Thyroid gland (tissue), 4 donors: ENCODE measurements around the gene HOXD8. TPM values are rescaled to one million over a fixed set of nuclear protein-coding genes. Genes with fewer than 3 reads are reported as not detected.

ENCODE experiments used
- DNase-seq, 2 donors: peaks; one replicate each; pipeline ENCODE4 v3.0.0-alpha.2; 2019
- H3K27ac ChIP-seq, 3 donors: fragments of 200-600 bp; sonication (generic); 1 replicate in 2 of 3; 2 replicates in 1 of 3; pipeline ENCODE4 v1.5.1; 2016 to 2019; ENCODE audit warnings: mild to moderate bottlenecking in 1 of 3, moderate library complexity in 1 of 3
- H3K27me3 ChIP-seq: fragments of 200-600 bp; sonication (generic); one replicate; pipeline ENCODE4 v1.5.1; 2019
- H3K36me3 ChIP-seq, 2 donors: fragments of 200-600 bp; sonication (generic); one replicate each; pipeline ENCODE4 v1.5.1; 2016 to 2019
- H3K4me1 ChIP-seq, 2 donors: fragments of 200-600 bp; sonication (generic); one replicate each; pipeline ENCODE4 v1.5.1; 2017 to 2019
- H3K4me3 ChIP-seq, 3 donors: fragments of 200-600 bp; sonication (generic); replicated peaks in 1 of 3; 1 replicate in 2 of 3; 2 replicates in 1 of 3; pipeline ENCODE4 v1.5.1; 2016; ENCODE audit warnings: mild to moderate bottlenecking in 1 of 3
- H3K9me3 ChIP-seq: fragments of 200-600 bp; sonication (generic); one replicate; pipeline ENCODE4 v1.5.1; 2017
- CTCF ChIP-seq, 6 experiments: fragments of 200-600 bp in 3 of 6; fragments of 450-650 bp in 3 of 6; sonication (generic) in 3 of 6; IDR thresholded peaks; one replicate each; pipeline ENCODE4 v1.5.1; 2016 to 2019; ENCODE audit warnings: antibody characterized with exemption in 6 of 6, mild to moderate bottlenecking in 2 of 6, inconsistent platforms in 1 of 6, moderate library complexity in 1 of 6
- POLR2A ChIP-seq, 2 donors: fragments of 450-650 bp; IDR thresholded peaks; one replicate each; pipeline ENCODE4 v1.6.1; 2017; ENCODE audit warnings: antibody characterized with exemption in 2 of 2, mild to moderate bottlenecking in 2 of 2, moderate library complexity in 1 of 2
- WGBS, 2 donors: methylation state at CpG; one replicate each; pipeline ENCODE4 v1.1.5; 2017; 5-methylcytosine and 5-hydroxymethylcytosine counted together
- intact Hi-C: fragments of 100-400 bp; cut with DNase I; formaldehyde crosslinking; loops from one replicate; pipeline ENCODE4 v1.15.1; 2023
- total RNA-seq, 4 donors: library from RNA; depleted of rRNA; stranded (reverse); fragments of >200 nt; gene quantifications; one replicate each; pipeline ENCODE4 v1.2.3, GENCODE V29; 2016

Gene HOXD8
- total RNA-seq, 4 donors from 2014 or later: 4.1 to 24.9 (median 9.9) TPM

DNA sequence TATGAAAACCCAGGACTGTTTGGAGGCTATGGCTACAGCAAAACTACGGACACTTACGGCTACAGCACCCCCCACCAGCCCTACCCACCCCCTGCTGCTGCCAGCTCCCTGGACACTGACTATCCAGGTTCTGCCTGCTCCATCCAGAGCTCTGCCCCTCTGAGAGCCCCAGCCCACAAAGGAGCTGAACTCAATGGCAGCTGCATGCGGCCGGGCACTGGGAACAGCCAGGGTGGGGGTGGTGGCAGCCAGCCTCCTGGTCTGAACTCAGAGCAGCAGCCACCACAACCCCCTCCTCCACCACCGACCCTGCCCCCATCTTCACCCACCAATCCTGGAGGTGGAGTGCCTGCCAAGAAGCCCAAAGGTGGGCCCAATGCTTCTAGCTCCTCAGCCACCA lies 39.7 kb downstream of the HOXD8 start:
- no peak for DNase-seq
- Histone ChIP-seq H3K27ac (no peak overlapping the region), H3K36me3 (no peaks in the 10 kb centered on the region), H3K9me3 (no peaks in the 10 kb centered on the region), H3K4me3 (no peak overlapping the region), H3K27me3 (peaks cover 49% of the 10 kb centered on the region), H3K4me1 (peaks cover 7% of the 10 kb centered on the region in 2 donors)
- 74 to 78% methylated on average over 3 of the region's 5 CpGs for WGBS, 2 donors
- TF ChIP-seq CTCF (IDR thresholded peaks at IDR 0.05): no peak
- no peak for TF ChIP-seq POLR2A (IDR thresholded peaks at IDR 0.05)
- intact Hi-C loops: no loop called here

DNA sequence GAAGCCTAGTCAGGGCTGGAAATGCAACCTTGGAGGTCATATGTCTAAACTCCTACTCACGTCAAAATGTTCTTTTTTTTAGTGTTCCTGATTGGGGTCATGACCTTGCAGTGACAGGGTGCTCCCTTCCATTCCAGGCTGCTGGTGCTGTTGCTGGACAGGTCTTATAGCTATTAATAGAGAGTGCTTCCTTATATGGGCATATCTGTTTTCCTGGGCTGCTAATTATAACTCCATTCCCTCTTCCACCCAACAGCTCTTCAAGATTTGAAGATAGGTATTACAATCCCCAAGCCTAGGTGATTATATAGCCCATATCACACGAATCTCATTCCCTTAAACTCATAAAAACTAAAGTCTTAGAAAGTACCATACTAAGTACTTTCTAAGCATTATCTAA lies 40.2 kb downstream of the HOXD8 start:
- Histone ChIP-seq H3K4me3 (no peak overlapping the region), H3K4me1 (peaks cover 7% of the 10 kb centered on the region in 2 donors), H3K36me3 (no peaks in the 10 kb centered on the region), H3K27me3 (peaks cover 51% of the 10 kb centered on the region), H3K27ac (no peak overlapping the region), H3K9me3 (no peaks in the 10 kb centered on the region)
- DNase-seq: no peak
- intact Hi-C loops: no loop called here
- 70 to 77% methylated on average over 2 of the region's 2 CpGs for WGBS, 2 donors
- TF ChIP-seq POLR2A (IDR thresholded peaks at IDR 0.05) (no peak), CTCF (IDR thresholded peaks at IDR 0.05) (no peak)

- TF ChIP-seq POLR2A (IDR thresholded peaks at IDR 0.05): no peak
- no peak for TF ChIP-seq CTCF (IDR thresholded peaks at IDR 0.05)
- intact Hi-C loops: no loop called here
- no peaks in the 10 kb centered on the region for H3K36me3 ChIP-seq
- H3K4me3 ChIP-seq: no peak overlapping the region
- H3K4me1 ChIP-seq: peaks cover 7% of the 10 kb centered on the region in 2 donors
- H3K27ac ChIP-seq: no peak overlapping the region
- WGBS, 2 donors: 67 to 79% methylated on average over 1 of the region's 1 CpG
- H3K9me3 ChIP-seq: no peaks in the 10 kb centered on the region
- peaks cover 51% of the 10 kb centered on the region for H3K27me3 ChIP-seq
- no peak for DNase-seq
These were observed 41.2 kb downstream of the HOXD8 start for GRCh38 chr2:176170602-176171305.

- peak; percentile 65 to 73 for DNase-seq
- Histone ChIP-seq H3K27me3 (peaks cover 58% of the 10 kb centered on the region), H3K4me3 (no peak overlapping the region), H3K9me3 (no peaks in the 10 kb centered on the region), H3K36me3 (no peaks in the 10 kb centered on the region), H3K27ac (no peak overlapping the region), H3K4me1 (peaks cover 7% of the 10 kb centered on the region in 2 donors)
- intact Hi-C loops: no loop called here
- TF ChIP-seq CTCF (IDR thresholded peaks at IDR 0.05): no peak
- no peak for TF ChIP-seq POLR2A (IDR thresholded peaks at IDR 0.05)
- WGBS, 2 donors: 16 to 28% methylated on average over 33 to 34 of the region's 51 CpGs
These were observed 42.0 kb downstream of the HOXD8 start for GRCh38 chr2:176171351-176172006.
